Sigmoid colon (tissue), 4 donors: ENCODE data around the gene NPC1.

ENCODE experiments used
- CTCF ChIP-seq, 4 experiments: fragments of 450-650 bp in 3 of 4; fragments of 200-600 bp in 1 of 4; IDR thresholded peaks; one replicate each; pipeline ENCODE4 v1.5.1; 2016 to 2019; ENCODE audit warnings: antibody characterized with exemption in 4 of 4, mild to moderate bottlenecking in 3 of 4, moderate library complexity in 2 of 4
- EP300 ChIP-seq, 4 donors: sonication (generic); formaldehyde crosslinking; IDR thresholded peaks; one replicate each; pipeline ENCODE4 v1.6.1; 2017; ENCODE audit warnings: antibody characterized with exemption in 4 of 4
- POLR2A ChIP-seq, 2 donors: fragments of 450-650 bp; IDR thresholded peaks; one replicate each; pipeline ENCODE4 v1.6.1; 2016; ENCODE audit warnings: antibody characterized with exemption in 2 of 2, mild to moderate bottlenecking in 2 of 2, moderate library complexity in 2 of 2
- POLR2AphosphoS5 ChIP-seq, 4 donors: sonication (generic); formaldehyde crosslinking; IDR thresholded peaks; one replicate each; pipeline ENCODE4 v1.6.1; 2017; ENCODE audit warnings: antibody characterized with exemption in 4 of 4

- no peak for TF ChIP-seq CTCF (IDR thresholded peaks at IDR 0.05)
- no peak for TF ChIP-seq POLR2AphosphoS5 (IDR thresholded peaks at IDR 0.05)
- TF ChIP-seq POLR2A (IDR thresholded peaks at IDR 0.05), result no peak
- no peak for TF ChIP-seq EP300 (IDR thresholded peaks at IDR 0.05)
Measured at GRCh38 chr18:23538001-23538400, 48.3 kb downstream of the NPC1 start.
